Measurements from ENCODE around the gene TMEFF1.
"Not testable (repeated sequence)": the region's sequence is repeated elsewhere in the genome, so short reads cannot be mapped to it uniquely, and the experiment has no call there.

TMEFF1 gene

GRCh38 chr9:100498592-100498991, 25.6 kb downstream of the TMEFF1 start:
- no peak for DNase-seq

DNA sequence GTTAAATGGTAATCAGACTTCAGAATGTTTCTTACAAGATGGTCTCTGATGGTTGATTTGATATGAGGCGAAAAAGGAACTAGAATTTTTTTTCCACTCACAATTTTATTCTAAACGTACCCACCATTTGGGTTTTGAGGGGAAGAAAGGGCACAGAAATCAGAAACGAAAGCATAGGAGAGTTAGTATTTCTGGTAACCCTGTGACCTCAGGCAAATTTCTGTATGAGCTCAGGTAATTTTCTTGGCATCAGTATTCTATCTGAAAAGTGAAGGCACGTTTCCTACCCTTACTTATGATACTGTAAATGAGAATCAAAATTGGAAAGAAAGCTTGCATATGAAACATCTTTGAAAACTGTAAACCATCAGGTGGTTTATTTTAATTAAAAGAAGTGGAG, 26.5 kb downstream of the TMEFF1 start:
- DNase-seq: no peak

- DNase-seq: no peak
Measured at GRCh38 chr9:100499866-100500265, 26.9 kb downstream of the TMEFF1 start.

- peak; percentile 86 for DNase-seq
Measured at GRCh38 chr9:100505564-100506159, 32.7 kb downstream of the TMEFF1 start.

DNA sequence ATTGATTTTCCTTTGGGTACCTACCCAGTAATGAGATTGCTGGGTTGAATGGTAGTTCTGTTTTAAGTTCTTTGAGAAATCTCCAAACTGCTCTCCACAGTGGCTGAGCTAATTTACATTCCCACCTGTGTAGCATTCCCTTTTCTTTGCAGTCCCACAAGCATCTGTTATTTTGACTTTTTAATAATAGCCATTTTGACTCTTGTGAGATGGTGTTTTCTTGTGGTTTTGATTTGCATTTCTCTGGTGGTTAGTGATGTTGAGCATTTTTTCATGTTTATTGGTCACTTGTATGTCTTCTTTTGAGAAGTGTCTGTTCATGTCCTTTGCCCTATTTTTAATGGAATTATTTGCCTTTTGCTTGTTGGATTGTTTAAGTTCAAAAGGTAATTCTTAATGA, 34.4 kb downstream of the TMEFF1 start:
- DNase-seq: not testable (repeated sequence)

DNA sequence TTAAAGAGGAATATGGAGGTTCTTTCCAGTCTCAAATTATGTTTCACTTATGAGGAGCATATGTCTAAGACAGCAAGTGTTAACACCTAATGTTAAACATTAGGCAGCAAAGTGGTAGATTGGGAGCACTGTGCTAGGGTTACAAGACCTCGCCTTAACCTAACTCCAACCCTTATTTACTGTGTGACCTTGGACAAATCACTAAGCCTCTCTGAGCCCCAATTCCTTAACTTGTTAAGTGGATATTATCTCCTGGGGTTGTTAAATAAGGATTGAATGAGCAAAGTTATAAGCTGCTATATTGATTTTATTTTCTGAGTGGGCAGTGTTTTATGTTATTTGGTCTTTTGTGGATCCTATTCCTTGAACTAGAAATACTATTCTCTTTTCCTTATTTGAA, 38.3 kb downstream of the TMEFF1 start:
- no peak for DNase-seq

DNA sequence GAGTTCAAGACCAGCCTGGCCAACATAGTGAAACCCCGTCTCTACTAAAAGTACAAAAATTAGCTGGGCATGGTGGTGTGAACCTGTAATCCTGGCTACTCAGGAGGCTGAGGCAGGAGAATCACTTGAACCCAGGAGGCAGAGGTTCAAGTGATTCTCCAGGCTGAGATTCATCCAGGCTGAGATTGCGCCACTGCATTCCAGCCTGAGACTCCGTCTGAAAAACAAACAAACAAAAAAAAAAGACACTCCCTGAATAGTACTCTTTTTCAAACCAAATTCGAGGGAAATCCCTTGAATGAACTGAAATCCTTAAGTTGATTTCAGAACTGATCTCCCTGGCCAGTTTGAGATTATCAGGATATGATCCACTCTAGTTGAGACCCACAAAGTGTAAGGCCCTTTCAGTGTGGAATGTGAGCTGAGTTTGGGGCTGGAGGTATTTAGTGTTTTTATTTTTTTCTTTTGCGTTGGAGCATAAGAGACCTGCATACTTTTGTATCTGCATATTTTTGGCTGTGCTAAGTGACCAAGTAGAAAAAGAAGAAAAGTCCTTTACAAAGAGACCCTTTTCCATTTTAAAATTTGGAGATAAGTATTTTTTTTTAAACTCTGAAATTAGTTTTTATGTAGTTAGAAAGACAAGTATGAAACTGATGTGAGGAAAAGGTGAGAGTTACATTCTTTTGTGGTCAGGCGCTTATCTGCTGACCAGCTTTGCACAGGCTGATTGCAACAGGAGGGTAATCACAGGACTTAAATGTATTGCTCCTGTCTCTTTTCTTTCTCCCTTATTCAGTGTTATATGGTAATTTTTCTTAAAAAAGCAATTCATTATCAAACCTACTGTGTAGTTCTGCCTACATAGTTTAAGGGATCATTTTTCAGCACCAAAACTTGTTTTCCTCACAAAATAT, 42.9 kb downstream of the TMEFF1 start:
- DNase-seq: no peak

GRCh38 chr9:100521282-100521681, 48.3 kb downstream of the TMEFF1 start:
- DNase-seq: no peak

GRCh38 chr9:100525563-100525962, 52.6 kb downstream of the TMEFF1 start:
- DNase-seq: no peak

GRCh38 chr9:100527180-100527794, 54.3 kb downstream of the TMEFF1 start:
- not testable (repeated sequence) for DNase-seq

DNA sequence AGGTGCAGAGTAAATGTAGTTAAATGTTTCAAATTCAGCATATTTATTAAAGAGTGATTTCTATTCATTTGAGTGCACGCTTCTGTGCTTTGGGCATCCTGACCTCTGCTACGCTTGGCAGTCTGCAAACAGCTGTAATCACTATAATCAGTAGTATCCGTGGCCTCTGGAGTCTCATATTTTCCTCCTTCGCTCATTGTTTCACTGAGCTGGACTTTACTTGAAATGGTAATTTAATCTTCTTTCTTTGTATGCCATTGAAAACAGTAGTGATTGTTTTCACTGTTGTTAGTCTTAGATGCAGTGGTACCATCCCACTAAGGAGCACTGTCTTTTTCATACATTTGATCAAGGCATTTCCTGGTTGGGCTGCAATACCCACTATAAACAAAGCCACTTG, 61.5 kb downstream of the TMEFF1 start:
- no peak for DNase-seq

GRCh38 chr9:100540327-100540726, 67.4 kb downstream of the TMEFF1 start:
- no peak for DNase-seq

DNA sequence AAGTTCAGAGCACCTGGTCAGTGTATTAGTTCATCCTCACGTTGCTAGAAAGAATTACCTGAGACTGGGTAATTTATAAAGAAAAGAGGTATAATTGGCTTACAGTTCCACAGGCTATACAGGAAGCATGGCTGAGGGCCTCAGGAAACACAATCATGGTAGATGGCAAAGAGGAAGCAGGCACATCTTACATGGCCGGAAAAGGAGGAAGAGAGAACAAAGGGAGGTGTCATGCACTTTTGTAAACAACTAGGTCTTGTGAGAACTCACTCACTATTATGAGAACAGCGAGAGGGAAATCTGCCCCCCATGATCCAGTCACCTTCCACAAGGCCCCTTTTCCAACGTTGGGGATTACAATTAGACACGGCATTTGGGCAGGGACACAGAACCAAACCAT, 76.1 kb downstream of the TMEFF1 start:
- no peak for DNase-seq

- DNase-seq: no peak
Measured at GRCh38 chr9:100554935-100555401, 82.0 kb downstream of the TMEFF1 start.

DNA sequence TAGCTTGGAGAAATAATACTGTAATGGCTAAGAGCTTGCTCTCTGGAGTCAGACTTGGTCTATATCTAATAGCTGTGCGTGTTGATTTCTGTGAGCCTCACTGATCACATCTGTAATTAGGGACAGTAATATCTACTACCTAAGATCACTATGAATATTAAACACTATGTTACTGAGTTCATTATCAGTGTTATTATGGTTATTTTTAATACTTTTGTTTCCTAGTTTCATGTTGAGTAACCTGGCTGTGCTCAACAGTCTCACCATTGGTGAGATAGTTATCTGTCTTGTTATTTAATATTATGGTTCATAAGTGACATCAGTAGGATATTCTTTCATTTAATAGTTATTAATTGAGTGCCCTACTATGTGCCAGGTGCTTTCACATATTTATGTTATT, 82.5 kb downstream of the TMEFF1 start:
- no peak for DNase-seq

DNA sequence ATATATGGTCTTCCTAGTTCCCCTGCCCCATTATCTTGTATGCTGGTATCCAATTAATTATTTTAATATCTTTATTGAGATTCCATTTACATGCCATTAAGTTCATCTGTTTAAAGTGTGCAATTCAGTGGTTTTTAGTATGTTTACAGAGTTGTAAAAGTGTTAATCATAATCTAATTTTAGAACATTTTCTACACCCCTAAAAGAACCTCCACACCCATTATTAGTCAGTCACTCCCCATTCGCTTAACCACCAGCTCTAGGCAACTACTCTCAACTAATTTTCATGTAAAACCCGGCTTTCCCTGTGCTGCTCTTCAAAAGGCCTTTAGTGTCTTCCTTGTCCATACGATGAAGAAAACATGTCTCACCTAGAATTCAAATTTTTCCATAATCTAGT, 84.1 kb downstream of the TMEFF1 start:
- no peak for DNase-seq

- no peak for DNase-seq
Measured at GRCh38 chr9:100561256-100561655, 88.3 kb downstream of the TMEFF1 start.

DNA sequence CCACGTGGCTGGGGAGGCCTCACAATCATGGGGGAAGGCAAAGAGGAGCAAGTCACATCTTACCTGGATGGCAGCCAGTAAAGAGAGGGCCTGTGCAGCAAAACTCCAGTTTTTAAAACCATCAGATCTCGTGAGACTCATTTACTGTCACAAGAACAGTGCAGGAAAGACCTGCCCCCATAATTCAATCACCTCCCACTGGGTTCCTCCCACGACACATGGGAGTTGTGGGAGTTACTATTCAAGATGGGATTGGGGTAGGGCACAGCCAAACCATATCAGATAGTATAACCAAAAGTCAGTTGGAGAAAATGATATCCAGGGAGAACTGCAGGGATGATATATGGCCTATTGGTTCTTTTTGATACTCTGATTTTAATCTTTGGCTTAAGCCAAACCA, 94.9 kb downstream of the TMEFF1 start:
- no peak for DNase-seq

DNA sequence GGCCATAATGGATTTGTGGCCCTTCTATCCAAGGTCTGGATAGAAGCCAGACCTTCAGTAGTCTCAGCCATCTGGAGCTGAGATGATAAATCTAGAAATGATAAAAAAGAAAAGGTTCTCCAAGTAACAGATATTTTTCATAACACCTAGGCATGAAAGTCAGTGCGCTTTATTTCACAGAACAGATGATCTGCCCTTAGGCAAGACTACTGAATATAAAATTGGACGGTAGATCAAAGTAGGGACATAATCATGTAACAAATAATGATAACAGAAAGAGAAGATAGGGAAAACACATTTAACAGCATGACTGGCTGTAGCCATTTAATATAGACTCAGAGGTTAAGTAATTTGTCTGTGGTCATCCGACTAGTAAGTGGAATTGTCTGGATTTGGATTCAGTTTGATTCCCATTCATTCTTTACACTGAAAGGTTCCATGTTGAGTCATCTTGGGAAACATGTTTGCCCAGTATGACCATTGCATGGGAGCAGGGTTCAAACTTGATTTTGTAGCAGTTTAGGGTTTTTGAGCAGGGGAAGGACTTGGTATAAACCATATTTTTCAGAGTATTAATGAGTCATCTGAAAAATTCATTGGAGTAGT, 100.8 kb downstream of the TMEFF1 start:
- DNase-seq: no peak

DNA sequence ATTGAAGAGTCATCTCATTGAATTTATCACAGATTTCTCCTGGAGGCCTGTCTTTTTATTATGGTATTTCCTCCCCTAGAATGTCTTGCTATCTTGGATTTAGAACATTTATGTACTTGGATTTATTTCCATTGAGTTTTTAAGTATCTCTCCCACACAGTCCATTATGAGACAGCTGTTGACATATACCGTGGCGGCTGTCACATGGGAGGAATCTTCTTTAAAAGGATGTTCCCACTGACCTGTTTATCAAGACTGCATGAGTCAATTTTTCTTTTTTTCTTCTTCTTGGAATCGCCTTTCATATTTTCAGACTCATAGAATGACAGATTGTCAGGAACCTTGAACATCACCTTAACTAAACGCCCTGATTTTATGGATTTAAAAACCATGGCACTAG, 102.1 kb downstream of the TMEFF1 start:
- DNase-seq: no peak

GRCh38 chr9:100575765-100576386, 102.9 kb downstream of the TMEFF1 start:
- no peak for DNase-seq

GRCh38 chr9:100577776-100578448, 105.0 kb downstream of the TMEFF1 start, which contains the start of gene CAVIN4:
CAVIN4 (plus strand) TSS chr9:100578079; CDS start chr9:100578144, 65 bp downstream.
- DNase-seq: no peak

All from activated effector memory CD4-positive, alpha-beta T cell treated with anti-CD3 and anti-CD28 coated beads, Interleukin-2, amount 50 U/mL, for 16 hours (primary cell).